Calu3 (cell line): ENCODE data around the gene BATF3. TPM values are rescaled to one million over a fixed set of nuclear protein-coding genes. Genes with fewer than 3 reads are reported as not detected.
"Not testable (repeated sequence)": the region's sequence is repeated elsewhere in the genome, so short reads cannot be mapped to it uniquely, and the experiment has no call there.

Experiments
- BruUV-seq: library from RNA; stranded (reverse); fragments of 400-500 nt; replicated peaks from 2 replicates; lab custom pipeline; 2021; lab: Mats Ljungman, UMichigan
- CTCF ChIA-PET: fragments of 300-600 bp; sonication (Branson Sonifier 250); formaldehyde crosslinking; loops from one replicate; lab custom pipeline; 2022; ENCODE audit warnings: antibody characterized with exemption; lab: Charles Lee
- DNase-seq: peaks from one replicate; pipeline ENCODE4 v3.0.0; 2022
- H3K27ac Mint-ChIP-seq: one replicate; pipeline ENCODE4 v1.8.0; 2022; ENCODE audit warnings: mixed read lengths; ENCODE audit not compliant: unreplicated experiment
- H3K27me3 Mint-ChIP-seq: one replicate; pipeline ENCODE4 v1.8.0; 2022; ENCODE audit warnings: mixed read lengths; ENCODE audit not compliant: unreplicated experiment
- H3K36me3 Mint-ChIP-seq: one replicate; pipeline ENCODE4 v1.8.0; 2022; ENCODE audit warnings: mild to moderate bottlenecking, moderate library complexity, mixed read lengths; ENCODE audit not compliant: insufficient read depth, unreplicated experiment
- H3K4me1 Mint-ChIP-seq: one replicate; pipeline ENCODE4 v1.8.0; 2022; ENCODE audit warnings: mild to moderate bottlenecking, low read depth, mixed read lengths; ENCODE audit not compliant: unreplicated experiment
- H3K4me3 Mint-ChIP-seq: one replicate; pipeline ENCODE4 v1.8.0; 2022; ENCODE audit warnings: mild to moderate bottlenecking, low read depth, moderate library complexity, mixed read lengths; ENCODE audit not compliant: unreplicated experiment
- H3K9me3 Mint-ChIP-seq: one replicate; pipeline ENCODE4 v1.8.0; 2022; ENCODE audit warnings: low read depth, mixed read lengths; ENCODE audit not compliant: unreplicated experiment
- CTCF ChIP-seq: fragments of 200-600 bp; IDR thresholded peaks from one replicate; pipeline ENCODE4 v1.8.0; 2022; ENCODE audit warnings: antibody characterized with exemption; ENCODE audit not compliant: unreplicated experiment
- intact Hi-C: fragments of 100-400 bp; cut with micrococcal nuclease; formaldehyde crosslinking; loops from one replicate; pipeline ENCODE4 v1.10.0; 2022; ENCODE audit not compliant: unreplicated experiment
- total RNA-seq: library from RNA; stranded (reverse); gene quantifications from 2 replicates; pipeline ENCODE4 v1.2.3, GENCODE V29; 2022

The BATF3 gene
- total RNA-seq, 1 experiment from 2014 or later: 0.90 TPM

DNA sequence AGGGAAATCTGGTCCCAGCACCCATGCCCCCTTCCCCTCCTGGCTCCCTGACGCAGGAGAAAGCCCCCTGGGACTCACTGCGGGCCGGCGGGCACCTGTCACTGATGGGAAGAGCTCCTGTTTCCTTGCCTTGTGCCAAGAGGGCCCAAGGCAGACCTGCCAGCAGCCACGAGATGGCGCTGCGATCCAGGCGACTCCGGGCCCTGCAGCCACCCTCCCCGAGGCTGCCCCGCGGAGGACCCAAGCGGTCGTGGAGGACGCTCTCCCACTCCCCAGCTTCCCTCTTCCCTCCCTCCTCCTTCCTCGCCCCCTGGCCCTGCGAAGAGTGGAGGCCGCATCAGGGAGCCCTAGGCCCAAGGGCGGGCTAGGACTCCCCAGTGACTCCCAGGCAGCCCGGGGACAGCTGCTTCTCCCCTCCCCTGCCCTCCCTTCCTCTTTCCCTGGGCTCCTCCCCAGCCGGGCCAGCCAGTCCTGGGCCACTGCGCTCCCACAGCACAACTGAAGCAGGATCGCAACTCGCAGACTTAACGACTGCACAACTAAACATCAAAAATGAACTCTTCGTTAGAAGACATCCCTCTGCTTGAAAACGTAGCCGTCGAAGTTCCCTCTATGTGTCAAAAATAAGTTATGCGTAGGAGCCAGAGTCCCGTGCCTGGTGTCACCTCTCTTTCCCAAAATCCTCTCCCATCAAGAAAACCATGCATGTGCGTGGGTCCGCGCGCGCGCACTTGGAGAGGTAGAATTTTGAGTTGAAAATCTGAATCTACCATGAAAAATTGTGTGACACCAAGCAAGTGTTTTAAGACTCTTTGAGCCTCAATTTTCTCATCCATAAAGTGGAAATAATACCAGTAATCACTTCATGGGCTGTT is 34.2 kb downstream of the BATF3 start:
- Mint-ChIP-seq H3K4me1 (no peaks in the 10 kb centered on the region), H3K9me3 (no peaks in the 10 kb centered on the region), H3K4me3 (peak overlapping the region; percentile 70), H3K36me3 (peaks cover 6% of the 10 kb centered on the region), H3K27ac (peak overlapping the region; percentile 10), H3K27me3 (peaks cover 24% of the 10 kb centered on the region)
- intact Hi-C loops: loop anchor here (1.0 to 5.0 kb wide), 3 partner anchors 37 to 332 kb away; no protein-coding TSS in a partner anchor
- CTCF ChIA-PET: interaction anchor here (0.5 to 1.8 kb wide), 23 partner anchors 10 to 330 kb away, joined by 3 to 23 read pairs (median 4); partner anchors contain the start of genes ATF3 and BATF3
- peak; percentile 91 for DNase-seq
- BruUV-seq: no TSS peak
- TF ChIP-seq CTCF: peak; percentile 97

DNA sequence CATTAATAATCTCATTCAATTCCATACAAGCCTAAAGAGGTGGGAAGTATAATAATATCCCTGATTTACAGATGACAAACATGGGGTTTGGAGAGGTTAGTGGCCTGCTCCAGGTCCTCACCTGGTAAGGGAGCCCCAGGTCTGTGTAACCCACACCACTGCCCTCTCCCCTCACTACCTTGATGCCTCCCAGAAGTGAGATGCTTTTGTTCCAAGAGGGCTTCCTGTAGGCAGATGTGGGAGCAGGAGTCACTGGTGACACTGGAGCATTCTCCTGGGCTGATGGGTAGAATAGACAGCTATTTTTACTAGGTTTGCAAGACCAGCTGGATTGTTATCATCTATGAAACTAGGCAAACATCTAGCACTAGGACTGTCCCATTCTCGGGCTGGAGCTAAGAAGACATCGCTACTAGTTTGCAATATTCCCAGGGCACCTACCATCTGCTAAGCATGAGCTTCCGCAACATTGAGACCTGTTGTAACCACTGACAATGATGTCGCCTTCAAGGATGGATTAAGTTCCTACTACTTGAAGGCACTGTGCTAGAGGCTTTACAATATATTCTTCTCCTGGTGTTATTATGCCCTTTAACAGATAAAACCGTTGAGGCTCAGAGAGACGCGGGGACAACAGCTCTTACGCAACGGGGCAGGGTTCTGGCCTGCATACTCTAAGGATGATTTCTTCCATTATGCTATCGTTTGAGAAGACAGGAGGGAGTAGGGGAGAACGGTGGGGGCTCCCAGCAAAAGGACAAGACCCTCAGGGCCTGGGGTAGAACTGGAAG is 35.0 kb downstream of the BATF3 start:
- DNase-seq: no peak
- intact Hi-C loops: loop anchor here (1.0 to 5.0 kb wide), 3 partner anchors 38 to 333 kb away; no protein-coding TSS in a partner anchor
- CTCF ChIA-PET: interaction anchor here (0.5 to 1.8 kb wide), 23 partner anchors 9 to 331 kb away, joined by 3 to 23 read pairs (median 4); partner anchors contain the start of genes ATF3 and BATF3
- peaks cover 6% of the 10 kb centered on the region for H3K36me3 Mint-ChIP-seq
- H3K27ac Mint-ChIP-seq: no peak overlapping the region
- H3K27me3 Mint-ChIP-seq: peaks cover 33% of the 10 kb centered on the region
- no peaks in the 10 kb centered on the region for H3K4me1 Mint-ChIP-seq
- H3K4me3 Mint-ChIP-seq: peak overlapping the region; percentile 70
- H3K9me3 Mint-ChIP-seq: no peaks in the 10 kb centered on the region
- TF ChIP-seq CTCF: no peak
- no TSS peak for BruUV-seq

DNA sequence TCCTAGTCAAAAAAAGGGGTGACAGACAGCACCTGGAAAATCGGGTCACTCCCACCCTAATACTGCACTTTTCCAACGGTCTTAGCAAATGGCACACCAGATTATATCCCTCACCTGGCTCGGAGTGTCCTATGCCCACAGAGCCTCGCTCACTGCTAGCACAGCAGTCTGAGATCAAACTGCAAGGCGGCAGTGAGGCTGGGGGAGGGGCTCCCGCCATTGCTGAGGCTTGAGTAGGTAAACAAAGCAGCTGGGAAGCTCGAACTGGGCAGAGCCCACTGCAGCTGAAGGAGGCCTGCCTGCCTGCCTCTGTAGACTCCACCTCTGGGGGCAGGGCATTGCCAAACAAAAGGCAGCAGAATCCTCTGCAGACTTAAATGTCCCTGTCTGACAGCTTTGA is 41.4 kb downstream of the BATF3 start:
- DNase-seq, BruUV-seq, H3K4me3 Mint-ChIP-seq, intact Hi-C loops, H3K27ac Mint-ChIP-seq, H3K36me3 Mint-ChIP-seq, H3K9me3 Mint-ChIP-seq, CTCF ChIA-PET, H3K4me1 Mint-ChIP-seq: not testable (repeated sequence)
- peaks cover 86% of the 10 kb centered on the region for H3K27me3 Mint-ChIP-seq

DNA sequence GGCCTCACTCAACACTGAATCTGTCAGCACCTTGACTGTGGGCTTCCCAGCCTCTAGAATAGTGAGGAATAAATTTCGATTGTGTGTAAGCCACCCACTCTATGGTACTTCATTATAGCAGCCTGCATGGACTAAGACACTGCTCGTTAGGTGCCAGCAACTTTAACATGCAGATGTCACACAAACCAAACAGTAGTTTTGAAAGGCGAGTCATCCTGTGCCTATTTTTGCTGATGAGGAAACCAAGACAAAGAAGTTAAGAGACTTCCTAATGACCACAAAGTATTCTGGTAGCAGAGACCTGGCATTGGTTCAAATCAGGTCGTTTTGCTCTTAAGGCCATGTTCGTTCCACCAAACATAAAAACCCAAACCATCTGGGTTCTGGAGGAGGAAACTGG is 42.9 kb downstream of the BATF3 start:
- Mint-ChIP-seq H3K4me1 (no peaks in the 10 kb centered on the region), H3K27ac (no peak overlapping the region), H3K36me3 (no peaks in the 10 kb centered on the region), H3K9me3 (no peaks in the 10 kb centered on the region), H3K4me3 (no peak overlapping the region), H3K27me3 (peaks cover 74% of the 10 kb centered on the region)
- no peak for DNase-seq
- no peak for TF ChIP-seq CTCF
- intact Hi-C loops: no loop called here
- no TSS peak for BruUV-seq
- CTCF ChIA-PET: no interaction called here
